RPMI7951 (cell line): Measurements from ENCODE around the gene SH3BP4. TPM values are rescaled to one million over a fixed set of nuclear protein-coding genes. Genes with fewer than 3 reads are reported as not detected.

Experiments used
- DNase-seq: peaks from one replicate; pipeline ENCODE4 v3.0.0-alpha.2; 2012; ENCODE audit warnings: low read depth
- total RNA-seq: library from RNA; depleted of rRNA; stranded (reverse); fragments of >200 nt; shearing (Covaris generic); gene quantifications from 2 replicates; pipeline ENCODE4 v1.2.3, GENCODE V29; 2014

The SH3BP4 gene
- total RNA-seq, 1 experiment from 2014 or later, result 86.6 TPM

- DNase-seq, result peak; percentile 30
Measured at GRCh38 chr2:235091421-235091820, 139.6 kb downstream of the SH3BP4 start.

GRCh38 chr2:235091983-235092382 is 140.2 kb downstream of the SH3BP4 start:
- DNase-seq, result no peak

- no peak for DNase-seq
Measured at GRCh38 chr2:235092433-235093223, 140.8 kb downstream of the SH3BP4 start.

GRCh38 chr2:235094457-235094856 is 142.6 kb downstream of the SH3BP4 start:
- DNase-seq, result no peak

- peak; percentile 61 for DNase-seq
Measured at GRCh38 chr2:235095569-235095968, 143.8 kb downstream of the SH3BP4 start.

GRCh38 chr2:235096447-235096846 is 144.6 kb downstream of the SH3BP4 start:
- no peak for DNase-seq

GRCh38 chr2:235097196-235097595 is 145.4 kb downstream of the SH3BP4 start:
- no peak for DNase-seq

- no peak for DNase-seq
Measured at GRCh38 chr2:235098269-235098668, 146.5 kb downstream of the SH3BP4 start.

- peak; percentile 63 for DNase-seq
Measured at GRCh38 chr2:235098736-235099494, 147.1 kb downstream of the SH3BP4 start.

- no peak for DNase-seq
Measured at GRCh38 chr2:235102896-235103295, 151.1 kb downstream of the SH3BP4 start.
